AG20443 (cell line): ENCODE results near the gene NNMT.
A peak's percentile ranks its signal among the peaks of the same experiment; 100 is the strongest.

Experiments
- DNase-seq: peaks from one replicate; pipeline ENCODE4 v3.0.0; 2012; ENCODE audit warnings: low spot score, mixed read lengths

The NNMT gene

DNA sequence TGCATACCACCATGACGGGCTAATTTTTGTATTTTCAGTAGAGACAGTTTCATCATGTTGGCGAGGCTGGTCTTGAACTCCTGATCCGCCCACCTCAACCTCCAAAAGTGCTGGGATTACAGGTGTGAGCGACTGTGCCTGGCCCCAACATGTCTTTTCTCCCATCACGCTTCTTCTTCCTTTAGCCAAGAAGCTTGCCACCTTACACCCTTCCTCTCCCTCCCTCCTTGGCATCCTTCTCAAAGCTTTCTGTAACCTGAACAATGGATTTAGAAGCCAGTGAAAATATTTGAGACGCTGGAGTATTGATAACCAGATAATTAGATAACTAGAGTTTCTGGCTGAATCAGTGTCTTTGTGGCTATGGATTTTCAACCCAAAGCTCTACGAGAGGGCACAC is 11.3 kb upstream of the NNMT start:
- no peak for DNase-seq

DNA sequence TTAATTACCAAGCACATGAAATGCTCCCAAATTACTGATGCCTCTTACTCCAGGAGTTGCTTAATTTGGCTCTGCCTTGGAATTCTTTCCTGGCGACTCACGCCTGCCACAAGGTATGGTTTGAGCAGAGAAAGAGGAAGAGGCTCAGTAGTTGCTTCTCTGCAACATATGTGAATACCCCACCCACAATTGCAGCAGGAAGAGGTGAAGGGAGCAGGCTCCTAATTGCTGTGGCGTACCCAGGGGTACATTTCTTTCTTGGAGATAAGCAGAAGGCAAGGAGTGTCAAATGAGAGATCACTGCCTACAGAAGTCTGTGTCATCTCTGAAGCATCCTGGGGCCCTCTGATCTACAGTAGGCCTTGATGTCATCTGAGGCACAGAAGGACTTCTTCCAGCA is 10.6 kb upstream of the NNMT start:
- peak; percentile 55 for DNase-seq

DNA sequence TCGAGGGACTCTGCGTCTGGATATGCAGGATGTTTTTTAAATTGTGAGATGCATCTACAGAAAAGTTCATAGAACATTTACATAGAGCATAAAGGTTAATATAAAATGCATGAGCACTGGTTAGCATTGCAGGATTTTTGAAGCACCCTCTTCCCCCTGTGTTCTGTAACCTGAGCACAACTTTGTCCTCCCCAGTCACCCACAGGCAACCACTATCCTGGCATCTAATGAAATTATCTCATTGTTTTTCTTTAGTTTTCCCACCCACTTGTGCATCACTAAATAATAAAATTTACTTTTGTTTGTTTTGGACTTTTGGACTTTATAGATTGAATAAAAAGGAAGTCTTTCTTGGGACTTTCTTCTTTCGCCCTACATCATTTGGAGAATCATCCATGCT is 10.0 kb upstream of the NNMT start:
- no peak for DNase-seq

DNA sequence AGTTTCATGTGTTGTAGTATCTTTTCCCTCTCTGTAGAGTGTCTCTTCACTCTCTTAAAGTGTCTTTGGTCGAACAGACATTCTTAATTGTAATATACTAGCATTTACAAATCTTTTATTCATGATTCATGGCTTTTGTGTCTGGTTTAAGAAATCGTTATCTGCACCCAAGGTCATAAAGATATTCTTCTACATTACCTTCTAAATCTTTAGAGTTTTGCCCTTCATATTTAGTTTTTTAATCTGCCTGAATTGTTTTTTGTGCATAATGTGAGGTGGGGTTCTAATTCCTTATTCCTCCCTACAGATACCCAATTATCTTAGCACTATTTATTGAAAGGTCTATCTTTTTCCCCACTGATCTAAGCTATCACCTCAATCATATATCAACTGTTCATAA is 9.0 kb upstream of the NNMT start:
- DNase-seq, result no peak

DNA sequence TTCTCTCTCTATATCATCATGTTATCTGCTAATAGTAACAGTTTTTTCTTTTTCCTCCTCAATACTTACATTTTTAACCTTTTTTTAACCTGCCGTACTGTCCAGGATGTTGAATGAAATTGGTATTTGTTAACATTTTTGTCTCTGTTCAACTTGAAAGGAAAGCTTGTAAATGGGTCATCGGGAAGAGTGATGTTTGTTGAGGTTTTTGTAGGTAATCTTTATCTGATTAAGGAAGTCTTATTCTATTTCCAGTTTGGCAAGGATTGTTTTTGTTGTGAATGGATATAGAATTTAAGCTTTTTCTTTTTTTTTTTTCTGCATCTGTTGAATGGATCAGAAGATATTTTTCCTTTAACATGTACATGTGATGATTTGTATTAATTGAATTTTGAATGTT is 8.1 kb upstream of the NNMT start:
- DNase-seq, result no peak

DNA sequence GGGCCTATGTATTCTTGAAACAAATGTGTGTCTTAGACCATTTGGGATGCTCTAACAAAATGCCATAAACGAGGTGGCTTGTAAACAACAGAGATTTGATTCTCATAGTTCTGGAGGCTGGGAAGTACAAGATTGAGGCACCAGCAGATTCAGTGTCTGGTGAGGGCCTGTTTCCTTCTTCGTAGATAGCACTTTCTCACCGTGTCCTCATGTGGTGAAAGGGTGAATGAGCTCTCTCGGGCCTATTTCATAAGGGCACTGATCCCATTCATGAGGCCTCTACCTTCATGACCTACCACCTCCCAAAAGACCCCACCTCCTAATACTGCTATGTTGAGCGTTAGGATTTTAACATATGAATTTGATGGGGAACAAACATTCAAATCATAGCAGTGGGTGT is 6.4 kb upstream of the NNMT start:
- DNase-seq, result no peak

DNA sequence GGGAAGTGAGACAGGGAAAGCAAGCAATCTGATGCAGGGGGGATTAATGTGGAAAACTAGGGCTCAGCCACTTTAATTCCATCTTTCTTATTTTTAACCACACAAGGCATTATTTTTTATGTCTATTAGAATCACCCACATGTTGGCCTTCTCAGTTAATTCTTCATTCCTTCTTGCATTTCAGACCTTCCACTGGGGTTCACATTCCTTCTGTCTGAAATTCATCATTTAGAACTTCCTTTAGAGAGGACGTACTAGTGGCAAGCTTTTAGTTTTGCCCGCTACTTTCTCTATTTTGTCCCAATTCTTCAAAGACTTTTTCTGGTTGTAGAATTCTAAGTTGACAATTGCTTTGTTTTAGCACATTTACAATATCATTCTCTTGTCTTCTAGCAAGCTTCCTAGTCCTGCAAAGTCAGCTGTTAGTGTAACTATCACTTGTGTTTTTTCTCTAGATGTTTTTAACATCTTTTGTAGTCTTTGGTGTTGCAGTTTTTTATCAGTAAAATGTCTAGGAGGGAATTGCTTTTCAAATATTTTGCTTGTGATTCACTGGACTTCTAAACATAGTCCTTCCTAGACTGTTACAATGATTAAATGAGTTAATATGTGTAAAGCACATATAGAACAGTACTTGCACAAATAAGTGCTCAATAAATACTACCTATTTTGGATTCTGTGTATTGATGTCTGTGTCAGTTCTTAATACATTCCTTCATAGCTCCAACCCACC is 5.5 kb upstream of the NNMT start:
- DNase-seq, result no peak

DNA sequence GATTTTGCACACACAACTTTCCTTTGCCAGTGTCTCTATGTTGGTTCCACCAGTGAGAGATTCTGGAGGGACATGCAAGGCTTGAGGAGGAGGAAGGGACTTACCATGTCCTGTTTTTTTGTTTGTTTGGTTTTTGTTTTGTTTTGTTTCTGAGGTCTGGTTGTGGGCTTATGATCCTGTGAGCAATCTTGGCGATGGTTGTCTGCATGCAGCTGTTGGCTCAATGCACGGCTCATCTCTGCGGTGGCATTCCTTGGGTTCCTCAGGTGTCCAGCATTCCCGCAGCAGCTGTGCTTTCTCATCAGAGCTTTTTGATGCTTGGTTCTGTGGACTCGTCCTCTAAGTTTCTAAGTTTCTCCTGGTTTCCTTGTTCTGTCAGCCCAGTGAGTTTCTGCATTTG is 4.8 kb upstream of the NNMT start:
- peak; percentile 68 for DNase-seq

DNA sequence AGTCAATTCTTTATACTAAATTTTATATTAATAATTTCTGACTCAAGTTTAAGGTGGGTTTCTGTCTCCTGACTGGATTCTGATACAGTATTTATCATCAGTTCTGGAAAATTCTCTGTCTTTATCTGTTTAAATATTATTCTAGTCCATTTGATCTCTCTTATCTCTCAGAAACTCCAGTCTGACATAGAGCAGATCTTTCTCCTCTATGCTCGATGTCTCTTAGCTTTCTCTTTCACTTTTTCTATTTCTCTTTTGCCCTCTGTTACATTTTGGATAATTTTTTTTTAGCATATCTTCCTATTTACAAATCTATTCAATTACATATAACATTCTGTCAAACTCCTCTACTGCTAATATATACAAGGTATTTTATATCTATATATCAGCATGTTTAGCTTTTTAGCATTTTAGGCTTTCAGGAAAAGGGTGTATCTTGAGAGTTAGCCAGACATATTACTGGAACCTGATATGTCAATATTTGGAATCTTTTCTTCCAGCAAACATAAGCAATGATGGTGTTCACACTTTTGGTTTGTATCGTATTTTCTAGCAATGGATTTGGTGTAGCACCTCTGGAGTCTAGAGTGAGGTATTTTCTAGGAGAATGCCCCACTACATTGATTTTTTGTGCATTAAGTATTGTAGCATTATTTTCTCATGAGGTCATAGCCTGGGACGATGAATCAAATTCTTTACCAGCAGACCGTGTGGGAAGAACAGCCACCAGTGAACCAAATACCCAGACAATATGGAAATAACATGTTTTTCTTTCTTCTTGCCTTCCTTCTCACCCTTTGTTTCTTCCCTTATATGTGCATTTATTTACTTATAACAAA is 4.1 kb upstream of the NNMT start:
- peak; percentile 44 for DNase-seq

DNA sequence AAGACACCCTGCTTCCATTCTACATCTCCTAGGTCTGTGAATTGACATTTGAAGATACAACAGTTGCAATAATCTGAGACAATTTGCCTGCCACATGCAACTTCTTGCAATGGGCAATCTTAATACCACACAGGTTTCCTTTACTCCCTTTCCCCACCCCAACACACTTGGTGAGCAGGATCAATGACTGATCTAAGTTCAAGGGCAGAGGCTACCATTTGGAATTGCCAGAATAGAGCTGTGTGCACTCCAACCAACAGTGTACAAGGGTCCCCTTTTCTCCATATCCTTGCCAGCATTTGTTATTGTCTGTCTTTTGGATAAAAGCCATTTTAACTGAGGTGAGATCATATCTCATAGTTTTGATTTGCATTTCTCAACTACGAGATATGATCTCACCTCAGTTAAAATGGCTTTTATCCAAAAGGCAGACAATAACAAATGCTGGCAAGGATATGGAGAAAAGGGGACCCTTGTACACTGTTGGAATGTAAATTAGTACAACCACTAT is 2.9 kb upstream of the NNMT start:
- no peak for DNase-seq

DNA sequence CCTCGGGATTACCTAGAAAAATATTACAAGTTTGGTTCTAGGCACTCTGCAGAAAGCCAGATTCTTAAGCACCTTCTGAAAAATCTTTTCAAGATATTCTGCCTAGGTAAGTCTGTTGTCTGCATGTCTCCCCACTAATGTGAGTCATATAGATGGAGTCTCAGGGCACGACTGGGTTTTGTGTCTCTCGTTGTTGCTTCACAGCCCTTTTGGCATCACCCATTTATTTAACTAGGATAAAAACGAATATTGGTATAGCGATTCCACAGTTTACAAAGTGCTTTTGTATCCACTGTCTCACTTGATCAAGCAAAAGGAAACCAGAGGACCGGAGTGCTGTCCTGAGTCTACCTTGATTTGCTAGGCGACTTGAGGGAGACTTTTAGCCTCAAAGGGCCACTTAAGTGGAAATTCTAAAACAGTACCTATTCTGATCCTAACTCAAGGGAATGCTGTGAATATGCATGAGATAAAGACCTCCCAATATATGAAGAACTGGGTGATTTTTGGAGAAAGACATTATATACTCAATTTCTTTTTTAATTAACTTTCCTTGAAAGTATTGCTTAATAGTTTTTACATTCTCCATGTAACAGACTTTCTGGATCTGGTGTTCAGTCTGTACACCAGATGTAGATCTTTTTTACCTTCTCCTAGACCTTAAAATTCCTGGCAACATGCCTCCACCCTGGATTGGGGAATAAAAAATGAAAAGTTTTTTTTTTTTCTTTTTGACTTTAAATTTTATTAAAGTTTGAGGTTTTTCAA is 590 bp downstream of the NNMT start:
- DNase-seq, result no peak

DNA sequence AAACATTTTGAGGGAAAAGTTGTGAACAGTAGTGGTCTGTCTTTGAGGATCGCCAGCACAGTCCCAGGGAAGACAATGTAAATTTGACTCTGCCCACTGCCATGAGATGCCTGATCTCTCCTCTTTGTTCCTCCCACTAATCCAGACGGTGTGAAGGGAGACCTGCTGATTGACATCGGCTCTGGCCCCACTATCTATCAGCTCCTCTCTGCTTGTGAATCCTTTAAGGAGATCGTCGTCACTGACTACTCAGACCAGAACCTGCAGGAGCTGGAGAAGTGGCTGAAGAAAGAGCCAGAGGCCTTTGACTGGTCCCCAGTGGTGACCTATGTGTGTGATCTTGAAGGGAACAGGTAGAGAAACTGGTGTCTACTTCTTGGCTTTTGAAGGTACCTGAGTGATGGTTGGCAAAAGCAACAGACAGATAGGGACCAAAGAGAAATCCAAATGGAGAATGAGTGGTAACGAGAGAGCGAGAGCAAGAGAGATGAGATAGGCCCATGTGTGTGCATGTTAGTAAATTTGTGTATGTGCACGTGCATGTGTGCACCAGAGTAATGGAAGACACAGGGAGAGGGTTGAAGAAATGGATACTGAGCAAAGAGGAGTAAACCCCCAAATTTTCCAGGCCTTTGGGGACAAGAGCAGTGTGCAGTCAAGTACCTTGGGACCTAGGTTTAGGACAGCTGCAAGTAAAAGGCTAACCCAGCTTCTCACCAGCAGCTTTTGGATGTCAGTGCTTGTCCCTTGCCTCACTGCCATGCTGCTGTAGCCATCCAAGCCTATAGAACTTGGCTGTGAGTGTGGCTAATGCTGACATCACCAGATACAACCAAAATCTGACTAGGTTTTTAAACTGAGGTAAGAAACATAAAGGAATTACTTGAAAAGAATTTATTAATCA is 1.9 kb downstream of the NNMT start:
- DNase-seq, result no peak

DNA sequence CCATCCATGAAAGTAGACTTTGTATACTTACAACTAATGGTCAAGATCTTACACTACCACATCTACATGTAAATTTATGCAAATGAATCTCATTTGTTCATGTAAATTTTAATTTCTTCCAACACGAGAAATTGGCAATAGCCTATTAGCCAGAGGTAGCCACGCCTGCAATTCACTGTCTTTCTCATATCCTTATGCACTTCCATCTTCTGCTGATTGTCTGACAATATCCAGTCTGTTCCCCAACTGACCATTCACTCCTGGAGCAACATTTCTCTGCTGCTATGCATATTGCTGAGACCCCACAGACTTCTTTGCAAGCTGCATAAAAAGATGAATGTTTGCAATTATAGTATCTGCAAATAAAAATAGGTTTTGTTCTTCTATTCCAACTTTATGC is 2.5 kb downstream of the NNMT start:
- no peak for DNase-seq

DNA sequence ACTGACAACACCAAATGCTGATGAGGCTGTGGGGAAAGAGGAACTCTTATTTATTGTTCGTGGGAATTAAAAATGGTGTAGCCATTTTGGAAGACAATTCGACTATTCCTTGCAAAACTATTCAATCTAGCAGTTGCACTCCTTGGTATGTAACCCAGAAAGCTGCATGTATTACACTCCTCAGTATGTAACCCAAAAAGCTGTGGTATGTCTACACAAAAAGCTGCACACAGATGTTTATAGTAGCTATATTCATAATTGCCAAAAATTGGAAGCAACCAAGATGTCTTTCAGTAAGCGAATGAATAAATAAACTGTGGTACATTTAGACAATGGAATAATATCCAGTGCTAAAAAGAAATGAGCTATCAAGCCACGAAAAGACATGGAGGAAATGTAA is 4.9 kb downstream of the NNMT start:
- DNase-seq, result no peak

DNA sequence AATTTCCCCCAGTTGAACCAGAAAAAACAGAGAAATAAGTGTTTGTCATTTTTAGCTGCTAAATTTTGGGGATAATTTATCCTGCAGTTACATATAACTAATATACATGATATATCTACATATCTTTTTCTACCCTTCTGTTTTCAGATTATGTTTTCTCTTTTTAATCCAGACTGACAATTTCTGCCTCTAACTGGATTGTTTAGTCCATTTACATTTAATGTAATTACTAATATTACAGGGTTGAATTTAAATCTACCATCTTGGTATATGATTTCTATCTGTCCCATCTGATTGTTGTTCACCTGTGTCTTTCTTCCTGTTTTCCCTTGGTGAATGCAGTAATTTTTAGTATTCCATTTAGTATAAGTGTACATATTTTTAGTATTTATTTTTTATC is 5.7 kb downstream of the NNMT start:
- no peak for DNase-seq

DNA sequence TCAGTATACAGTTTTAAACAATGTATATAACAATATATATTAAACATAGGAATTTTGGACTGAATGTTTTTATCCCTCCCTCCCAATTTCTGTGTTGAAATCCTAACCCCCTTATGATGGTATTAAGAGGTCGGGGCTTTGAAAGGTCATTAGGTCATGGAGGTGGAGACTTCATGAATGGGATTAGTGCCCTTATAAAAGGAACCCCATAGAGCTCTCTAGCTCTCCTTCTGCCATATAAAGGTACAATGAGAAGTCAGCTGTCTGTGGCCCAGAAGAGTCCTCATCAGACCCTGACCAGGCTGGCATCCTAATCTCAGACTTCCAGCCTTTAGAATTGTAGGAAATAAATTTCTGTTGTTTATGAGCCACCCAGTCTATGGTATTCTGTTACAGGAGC is 6.5 kb downstream of the NNMT start:
- DNase-seq, result no peak

DNA sequence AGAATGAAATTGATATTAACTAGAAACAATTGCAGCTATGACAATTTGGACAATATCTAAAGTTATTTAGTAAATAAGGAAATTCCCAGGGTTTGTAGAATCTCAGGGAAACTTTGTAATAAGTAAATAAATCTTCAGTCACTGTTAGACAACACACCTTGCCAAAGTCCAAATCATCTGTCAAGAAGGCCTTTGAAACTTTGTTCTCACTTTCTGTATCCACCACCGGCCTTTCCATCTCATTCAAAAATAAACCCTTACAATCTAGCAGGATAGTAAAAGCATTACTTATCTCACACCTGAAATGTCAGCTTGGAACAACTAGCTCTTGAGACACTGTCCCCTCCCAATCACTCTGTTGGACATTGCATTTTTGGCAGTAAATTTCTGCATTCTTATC is 7.9 kb downstream of the NNMT start:
- no peak for DNase-seq

DNA sequence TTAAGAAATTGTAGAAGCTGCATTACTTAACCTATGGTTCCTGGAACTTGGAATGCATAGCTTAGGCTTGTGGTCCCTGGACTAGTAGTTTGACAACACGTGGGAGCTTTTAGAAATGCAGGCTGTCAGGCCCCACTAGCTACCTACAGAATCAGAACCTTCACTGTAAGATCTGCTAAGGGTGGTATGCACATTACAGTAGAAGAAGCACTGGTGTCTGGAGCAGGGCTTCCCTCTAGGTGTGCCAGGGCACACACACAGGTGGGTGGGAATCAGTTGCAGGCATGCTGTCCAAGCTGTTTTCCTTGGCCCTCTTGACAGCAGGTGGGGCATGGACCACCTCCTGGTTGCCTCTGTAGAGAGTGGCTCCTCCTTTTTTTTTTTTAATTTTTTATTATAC is 8.8 kb downstream of the NNMT start:
- DNase-seq, result no peak

DNA sequence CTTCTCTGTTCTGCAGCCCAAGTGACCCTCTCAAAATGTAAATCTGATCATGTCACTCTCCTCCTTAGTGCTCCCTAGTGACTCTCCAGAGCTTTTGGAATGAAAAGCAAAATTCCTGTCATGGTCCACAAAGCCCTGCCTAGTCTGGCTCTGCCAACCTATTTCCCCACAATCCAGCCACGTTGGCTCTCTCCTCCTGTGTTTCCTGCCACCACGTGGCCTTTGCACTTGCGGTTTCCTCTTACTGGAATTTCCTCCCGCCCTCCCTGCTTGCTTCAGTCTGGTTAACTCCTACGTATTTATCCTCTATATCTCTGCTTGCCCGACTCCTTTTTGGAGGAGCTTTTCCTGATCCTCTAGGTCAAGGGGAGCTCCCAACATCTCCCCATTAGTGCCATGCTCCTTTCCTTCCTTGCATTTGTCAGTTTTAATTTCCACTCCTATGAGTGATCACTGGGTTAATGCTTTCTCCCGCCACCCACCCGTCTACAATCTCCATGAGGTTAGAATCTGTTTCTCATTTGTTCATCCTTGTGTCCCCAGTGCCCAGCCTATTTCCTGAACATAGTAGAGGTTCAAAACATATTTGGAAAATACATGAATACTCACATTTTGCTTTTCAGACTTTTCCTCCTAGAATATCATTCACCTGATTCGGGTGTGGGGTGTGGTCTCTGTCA is 11.5 kb downstream of the NNMT start:
- DNase-seq, result peak; percentile 79

DNA sequence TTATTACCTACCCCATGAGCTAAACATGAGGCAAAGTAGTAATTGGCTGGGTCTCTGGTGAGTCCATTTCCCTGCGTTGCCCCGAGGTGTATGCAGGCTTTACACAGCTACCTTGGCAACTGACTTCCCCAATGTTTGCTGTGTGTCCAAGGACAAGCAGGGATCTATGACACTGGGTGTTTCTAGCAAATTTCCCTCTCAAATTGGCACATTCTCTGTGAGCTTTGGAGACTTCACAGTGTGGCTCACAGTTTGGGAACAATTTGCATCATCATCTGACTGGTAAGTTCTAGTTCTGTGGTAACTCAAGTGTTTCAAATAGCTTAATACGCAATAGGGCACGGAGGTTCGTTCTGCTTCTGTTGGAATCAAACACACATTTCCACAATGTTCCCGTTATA is 12.5 kb downstream of the NNMT start:
- DNase-seq, result peak; percentile 57

DNA sequence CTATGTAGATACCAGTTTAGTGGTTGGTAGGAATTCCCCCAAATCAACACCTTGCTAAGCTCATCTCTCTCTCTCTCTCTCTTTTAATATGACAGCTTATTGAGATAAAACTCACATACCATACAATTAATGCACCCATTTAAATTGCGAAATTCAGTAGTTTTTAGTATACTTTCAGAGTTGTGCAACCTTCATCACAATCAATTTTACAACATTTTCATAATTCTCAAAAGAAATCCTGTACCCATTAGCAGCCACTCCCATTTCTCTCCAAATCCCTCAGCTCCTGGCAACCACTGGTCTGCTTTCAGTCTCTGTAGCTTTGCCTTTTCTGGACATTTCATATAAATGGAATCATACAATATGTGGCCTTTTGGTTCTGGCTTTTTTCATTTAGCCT is 13.3 kb downstream of the NNMT start:
- DNase-seq, result no peak
